GM12878 (cell line): ENCODE measurements around the gene CNDP2. TPM values are rescaled to one million over a fixed set of nuclear protein-coding genes. Genes with fewer than 3 reads are reported as not detected.
A peak's percentile ranks its signal among the peaks of the same experiment; 100 is the strongest.

Experiments
- BCL11A ChIP-seq: IDR thresholded peaks from 2 replicates; pipeline ENCODE4 v1.6.1; 2011; ENCODE audit warnings: low read depth, low read length
- CBFB ChIP-seq: IDR thresholded peaks from 2 replicates; pipeline ENCODE4 v1.6.1; 2016; ENCODE audit warnings: antibody characterized with exemption, low read depth
- CHD2 ChIP-seq: IDR thresholded peaks from 2 replicates; pipeline ENCODE4 v1.6.1; 2011; ENCODE audit warnings: low read depth, low read length, improper control_type of control experiment, borderline replicate concordance
- GABPA ChIP-seq: IDR thresholded peaks from 2 replicates; pipeline ENCODE4 v1.6.1; 2014; ENCODE audit warnings: antibody characterized with exemption, low read depth, mild to moderate bottlenecking, inconsistent platforms
- MXI1 ChIP-seq: fragments of 150-350 bp; IDR thresholded peaks from 2 replicates; pipeline ENCODE4 v1.6.1; 2011; ENCODE audit warnings: low read depth, mild to moderate bottlenecking, inconsistent platforms, low read length, improper control_type of control experiment
- NFIC ChIP-seq: IDR thresholded peaks from 2 replicates; pipeline ENCODE4 v1.6.1; 2012; ENCODE audit warnings: low read depth, mild to moderate bottlenecking, inconsistent platforms, low read length, moderate library complexity
- NFXL1 ChIP-seq: fragments of 450-650 bp; IDR thresholded peaks from 2 replicates; pipeline ENCODE4 v1.6.1; 2017; ENCODE audit warnings: antibody characterized with exemption, mild to moderate bottlenecking, borderline replicate concordance
- PAX5 ChIP-seq: IDR thresholded peaks from 2 replicates; pipeline ENCODE4 v1.6.1; 2011; ENCODE audit warnings: low read depth, low read length, borderline replicate concordance
- POLR2AphosphoS5 ChIP-seq: IDR thresholded peaks from 2 replicates; pipeline ENCODE4 v1.6.1; 2011; ENCODE audit warnings: mild to moderate bottlenecking, low read length, inconsistent platforms
- RB1 ChIP-seq: fragments of 450-650 bp; formaldehyde crosslinking; IDR thresholded peaks from 2 replicates; pipeline ENCODE4 v1.6.1; 2017; ENCODE audit warnings: mild to moderate bottlenecking, borderline replicate concordance
- RFX5 ChIP-seq: IDR thresholded peaks from 2 replicates; pipeline ENCODE4 v1.6.1; 2011; ENCODE audit warnings: low read depth, low read length, improper control_type of control experiment
- SP1 ChIP-seq: IDR thresholded peaks from one replicate; pipeline ENCODE4 v1.6.1; 2011; ENCODE audit warnings: low read depth, low read length
- TBL1XR1 ChIP-seq: IDR thresholded peaks from 2 replicates; pipeline ENCODE4 v1.6.1; 2012; ENCODE audit warnings: low read depth, low read length, improper control_type of control experiment
- TCF3 ChIP-seq: IDR thresholded peaks from 2 replicates; pipeline ENCODE4 v1.6.1; 2012; ENCODE audit warnings: low read depth, mild to moderate bottlenecking, low read length, borderline replicate concordance; ENCODE audit not compliant: insufficient read depth
- TCF7 ChIP-seq: IDR thresholded peaks from 2 replicates; pipeline ENCODE4 v1.6.1; 2014; ENCODE audit warnings: antibody characterized with exemption, borderline replicate concordance
- polyA plus RNA-seq, 11 experiments: library from polyadenylated mRNA; depleted of rRNA in 4 of 11; unstranded in 6 of 11; stranded (reverse) in 5 of 11; fragments of >200 nt; fragmentation: Nextera tagmentation in 4 of 11; fragmentation: Illumina TruSeq in 1 of 11; extraction: Ambion mirVana in 4 of 11; extraction: Trizol in 1 of 11; gene quantifications; 1 replicate in 1 of 11; 2 replicates in 10 of 11; pipeline versions ENCODE4 v1.2.1 to v1.2.3, GENCODE V29; 2011 to 2016; ENCODE audit warnings: inconsistent platforms in 2 of 11, missing spikeins in 2 of 11, low read depth in 1 of 11
- total RNA-seq, 4 experiments: library from RNA; depleted of rRNA in 3 of 4; stranded (reverse); fragments of >200 nt in 3 of 4; fragmentation: Illumina TruSeq in 1 of 4; extraction: Trizol in 1 of 4; gene quantifications; 2 replicates each; pipeline versions ENCODE4 v1.2.1 to v1.2.3, GENCODE V29; 2013 to 2021
- TF ChIP-seq, protein P1 (sequence below): fragments of 450-650 bp; IDR thresholded peaks from 2 replicates; pipeline ENCODE4 v1.6.1; 2017; ENCODE audit warnings: borderline replicate concordance
- TF ChIP-seq, protein P2 (sequence below): IDR thresholded peaks from 2 replicates; pipeline ENCODE4 v1.6.1; 2012; ENCODE audit warnings: mild to moderate bottlenecking, low read depth, low read length
- TF ChIP-seq, protein P3 (sequence below): IDR thresholded peaks from 2 replicates; pipeline ENCODE4 v1.6.1; 2011; ENCODE audit warnings: low read depth, mild to moderate bottlenecking, low read length, moderate library complexity, borderline replicate concordance; ENCODE audit errors: extremely low read depth
- TF ChIP-seq, protein P4 (sequence below): fragments of 450-650 bp; formaldehyde crosslinking; IDR thresholded peaks from 2 replicates; pipeline ENCODE4 v1.5.0; 2022; ENCODE audit warnings: mild to moderate bottlenecking, missing genetic modification characterization
- TF ChIP-seq, protein P5 (sequence below): fragments of 150-350 bp; IDR thresholded peaks from 2 replicates; pipeline ENCODE4 v1.6.1; 2016; ENCODE audit warnings: low read depth, low read length

The CNDP2 gene
- total and polyA plus RNA-seq, 10 of the 15 experiments (the other 5 are each of a cell fraction or from before 2014, with no cell fraction given), result 63.5 to 213 (median 158) TPM

DNA sequence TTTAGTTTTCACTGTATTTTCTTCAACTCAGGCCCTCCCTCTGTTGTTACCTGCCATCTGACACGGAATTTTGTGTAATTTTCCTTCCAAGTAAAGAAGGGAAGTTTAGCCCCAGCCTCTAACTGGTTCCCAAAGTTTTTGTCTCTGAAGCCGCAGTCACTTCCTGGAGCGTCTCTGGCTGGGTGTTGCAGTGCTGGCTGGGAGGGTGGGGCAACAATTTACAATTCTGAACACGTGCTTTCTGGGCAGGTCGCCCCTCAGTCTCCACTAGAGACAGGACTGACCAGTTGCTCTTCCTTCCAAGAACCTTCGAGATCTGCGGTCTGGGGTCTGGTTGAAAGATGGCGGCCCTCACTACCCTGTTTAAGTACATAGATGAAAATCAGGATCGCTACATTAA is 3.5 kb downstream of the CNDP2 start (continued):
- TF ChIP-seq, protein P1, sequence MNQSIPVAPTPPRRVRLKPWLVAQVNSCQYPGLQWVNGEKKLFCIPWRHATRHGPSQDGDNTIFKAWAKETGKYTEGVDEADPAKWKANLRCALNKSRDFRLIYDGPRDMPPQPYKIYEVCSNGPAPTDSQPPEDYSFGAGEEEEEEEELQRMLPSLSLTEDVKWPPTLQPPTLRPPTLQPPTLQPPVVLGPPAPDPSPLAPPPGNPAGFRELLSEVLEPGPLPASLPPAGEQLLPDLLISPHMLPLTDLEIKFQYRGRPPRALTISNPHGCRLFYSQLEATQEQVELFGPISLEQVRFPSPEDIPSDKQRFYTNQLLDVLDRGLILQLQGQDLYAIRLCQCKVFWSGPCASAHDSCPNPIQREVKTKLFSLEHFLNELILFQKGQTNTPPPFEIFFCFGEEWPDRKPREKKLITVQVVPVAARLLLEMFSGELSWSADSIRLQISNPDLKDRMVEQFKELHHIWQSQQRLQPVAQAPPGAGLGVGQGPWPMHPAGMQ, result no peak
- TF ChIP-seq, protein P2, sequence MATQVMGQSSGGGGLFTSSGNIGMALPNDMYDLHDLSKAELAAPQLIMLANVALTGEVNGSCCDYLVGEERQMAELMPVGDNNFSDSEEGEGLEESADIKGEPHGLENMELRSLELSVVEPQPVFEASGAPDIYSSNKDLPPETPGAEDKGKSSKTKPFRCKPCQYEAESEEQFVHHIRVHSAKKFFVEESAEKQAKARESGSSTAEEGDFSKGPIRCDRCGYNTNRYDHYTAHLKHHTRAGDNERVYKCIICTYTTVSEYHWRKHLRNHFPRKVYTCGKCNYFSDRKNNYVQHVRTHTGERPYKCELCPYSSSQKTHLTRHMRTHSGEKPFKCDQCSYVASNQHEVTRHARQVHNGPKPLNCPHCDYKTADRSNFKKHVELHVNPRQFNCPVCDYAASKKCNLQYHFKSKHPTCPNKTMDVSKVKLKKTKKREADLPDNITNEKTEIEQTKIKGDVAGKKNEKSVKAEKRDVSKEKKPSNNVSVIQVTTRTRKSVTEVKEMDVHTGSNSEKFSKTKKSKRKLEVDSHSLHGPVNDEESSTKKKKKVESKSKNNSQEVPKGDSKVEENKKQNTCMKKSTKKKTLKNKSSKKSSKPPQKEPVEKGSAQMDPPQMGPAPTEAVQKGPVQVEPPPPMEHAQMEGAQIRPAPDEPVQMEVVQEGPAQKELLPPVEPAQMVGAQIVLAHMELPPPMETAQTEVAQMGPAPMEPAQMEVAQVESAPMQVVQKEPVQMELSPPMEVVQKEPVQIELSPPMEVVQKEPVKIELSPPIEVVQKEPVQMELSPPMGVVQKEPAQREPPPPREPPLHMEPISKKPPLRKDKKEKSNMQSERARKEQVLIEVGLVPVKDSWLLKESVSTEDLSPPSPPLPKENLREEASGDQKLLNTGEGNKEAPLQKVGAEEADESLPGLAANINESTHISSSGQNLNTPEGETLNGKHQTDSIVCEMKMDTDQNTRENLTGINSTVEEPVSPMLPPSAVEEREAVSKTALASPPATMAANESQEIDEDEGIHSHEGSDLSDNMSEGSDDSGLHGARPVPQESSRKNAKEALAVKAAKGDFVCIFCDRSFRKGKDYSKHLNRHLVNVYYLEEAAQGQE, result no peak
- TF ChIP-seq CBFB, result peak; percentile 63; the same call in 1 of the 2 replicates
- no peak for TF ChIP-seq PAX5
- no peak for TF ChIP-seq RB1
- peak; percentile 75 for TF ChIP-seq POLR2AphosphoS5
- TF ChIP-seq NFXL1, result no peak
- TF ChIP-seq, protein P3, sequence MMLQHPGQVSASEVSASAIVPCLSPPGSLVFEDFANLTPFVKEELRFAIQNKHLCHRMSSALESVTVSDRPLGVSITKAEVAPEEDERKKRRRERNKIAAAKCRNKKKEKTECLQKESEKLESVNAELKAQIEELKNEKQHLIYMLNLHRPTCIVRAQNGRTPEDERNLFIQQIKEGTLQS, result no peak
- TF ChIP-seq, protein P4, sequence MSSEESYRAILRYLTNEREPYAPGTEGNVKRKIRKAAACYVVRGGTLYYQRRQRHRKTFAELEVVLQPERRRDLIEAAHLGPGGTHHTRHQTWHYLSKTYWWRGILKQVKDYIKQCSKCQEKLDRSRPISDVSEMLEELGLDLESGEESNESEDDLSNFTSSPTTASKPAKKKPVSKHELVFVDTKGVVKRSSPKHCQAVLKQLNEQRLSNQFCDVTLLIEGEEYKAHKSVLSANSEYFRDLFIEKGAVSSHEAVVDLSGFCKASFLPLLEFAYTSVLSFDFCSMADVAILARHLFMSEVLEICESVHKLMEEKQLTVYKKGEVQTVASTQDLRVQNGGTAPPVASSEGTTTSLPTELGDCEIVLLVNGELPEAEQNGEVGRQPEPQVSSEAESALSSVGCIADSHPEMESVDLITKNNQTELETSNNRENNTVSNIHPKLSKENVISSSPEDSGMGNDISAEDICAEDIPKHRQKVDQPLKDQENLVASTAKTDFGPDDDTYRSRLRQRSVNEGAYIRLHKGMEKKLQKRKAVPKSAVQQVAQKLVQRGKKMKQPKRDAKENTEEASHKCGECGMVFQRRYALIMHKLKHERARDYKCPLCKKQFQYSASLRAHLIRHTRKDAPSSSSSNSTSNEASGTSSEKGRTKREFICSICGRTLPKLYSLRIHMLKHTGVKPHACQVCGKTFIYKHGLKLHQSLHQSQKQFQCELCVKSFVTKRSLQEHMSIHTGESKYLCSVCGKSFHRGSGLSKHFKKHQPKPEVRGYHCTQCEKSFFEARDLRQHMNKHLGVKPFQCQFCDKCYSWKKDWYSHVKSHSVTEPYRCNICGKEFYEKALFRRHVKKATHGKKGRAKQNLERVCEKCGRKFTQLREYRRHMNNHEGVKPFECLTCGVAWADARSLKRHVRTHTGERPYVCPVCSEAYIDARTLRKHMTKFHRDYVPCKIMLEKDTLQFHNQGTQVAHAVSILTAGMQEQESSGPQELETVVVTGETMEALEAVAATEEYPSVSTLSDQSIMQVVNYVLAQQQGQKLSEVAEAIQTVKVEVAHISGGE (CRISPR knock-in tag), result no peak
- no peak for TF ChIP-seq RFX5
- TF ChIP-seq TBL1XR1, result no peak
- TF ChIP-seq, protein P5, sequence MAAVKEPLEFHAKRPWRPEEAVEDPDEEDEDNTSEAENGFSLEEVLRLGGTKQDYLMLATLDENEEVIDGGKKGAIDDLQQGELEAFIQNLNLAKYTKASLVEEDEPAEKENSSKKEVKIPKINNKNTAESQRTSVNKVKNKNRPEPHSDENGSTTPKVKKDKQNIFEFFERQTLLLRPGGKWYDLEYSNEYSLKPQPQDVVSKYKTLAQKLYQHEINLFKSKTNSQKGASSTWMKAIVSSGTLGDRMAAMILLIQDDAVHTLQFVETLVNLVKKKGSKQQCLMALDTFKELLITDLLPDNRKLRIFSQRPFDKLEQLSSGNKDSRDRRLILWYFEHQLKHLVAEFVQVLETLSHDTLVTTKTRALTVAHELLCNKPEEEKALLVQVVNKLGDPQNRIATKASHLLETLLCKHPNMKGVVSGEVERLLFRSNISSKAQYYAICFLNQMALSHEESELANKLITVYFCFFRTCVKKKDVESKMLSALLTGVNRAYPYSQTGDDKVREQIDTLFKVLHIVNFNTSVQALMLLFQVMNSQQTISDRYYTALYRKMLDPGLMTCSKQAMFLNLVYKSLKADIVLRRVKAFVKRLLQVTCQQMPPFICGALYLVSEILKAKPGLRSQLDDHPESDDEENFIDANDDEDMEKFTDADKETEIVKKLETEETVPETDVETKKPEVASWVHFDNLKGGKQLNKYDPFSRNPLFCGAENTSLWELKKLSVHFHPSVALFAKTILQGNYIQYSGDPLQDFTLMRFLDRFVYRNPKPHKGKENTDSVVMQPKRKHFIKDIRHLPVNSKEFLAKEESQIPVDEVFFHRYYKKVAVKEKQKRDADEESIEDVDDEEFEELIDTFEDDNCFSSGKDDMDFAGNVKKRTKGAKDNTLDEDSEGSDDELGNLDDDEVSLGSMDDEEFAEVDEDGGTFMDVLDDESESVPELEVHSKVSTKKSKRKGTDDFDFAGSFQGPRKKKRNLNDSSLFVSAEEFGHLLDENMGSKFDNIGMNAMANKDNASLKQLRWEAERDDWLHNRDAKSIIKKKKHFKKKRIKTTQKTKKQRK, result no peak
- no peak for TF ChIP-seq CHD2
- TF ChIP-seq GABPA, result no peak
- no peak; the same call in 1 of the 2 replicates for TF ChIP-seq TCF7
- TF ChIP-seq TCF3, result no peak
- 0 out of 2 replicates have a peak, but pooled peaks have one; percentile 38 for TF ChIP-seq NFIC
- peak; percentile 95 for TF ChIP-seq MXI1
- no peak for TF ChIP-seq SP1
- no peak for TF ChIP-seq BCL11A
